BJ (cell line): ENCODE results near the gene STAB1. TPM values are rescaled to one million over a fixed set of nuclear protein-coding genes. Genes with fewer than 3 reads are reported as not detected.

ENCODE experiments used
- CTCF ChIA-PET: fragments of 350-600 bp; formaldehyde crosslinking; extraction: SDS; loops from one replicate; lab custom pipeline; 2021; ENCODE audit warnings: antibody characterized with exemption, inconsistent platforms; lab: Yijun Ruan, JAX
- POLR2A ChIA-PET: fragments of 300-600 bp; sonication (Branson Sonifier 250); formaldehyde crosslinking; extraction: SDS; loops from one replicate; lab custom pipeline; 2021; ENCODE audit warnings: antibody characterized with exemption; lab: Charles Lee
- DNase-seq: peaks from one replicate; pipeline ENCODE4 v3.0.0-alpha.2; 2011; ENCODE audit warnings: low read depth
- H3K27me3 ChIP-seq: 2 replicates; pipeline ENCODE4 v1.6.0; 2011; ENCODE audit warnings: low read length; ENCODE audit not compliant: control insufficient read depth, insufficient read depth
- H3K36me3 ChIP-seq: 2 replicates; pipeline ENCODE4 v1.5.1; 2011; ENCODE audit warnings: low read length; ENCODE audit not compliant: control insufficient read depth, insufficient read depth
- H3K4me3 ChIP-seq: 2 replicates; pipeline ENCODE4 v1.5.1; 2011; ENCODE audit warnings: low read depth, mild to moderate bottlenecking, control low read depth, low read length
- CTCF ChIP-seq: IDR thresholded peaks from 2 replicates; pipeline ENCODE4 v1.5.1; 2011; ENCODE audit warnings: low read depth, mild to moderate bottlenecking, control low read depth, inconsistent platforms, low read length, moderate library complexity; ENCODE audit not compliant: insufficient read depth
- polyA plus RNA-seq: library from polyadenylated mRNA; depleted of rRNA; stranded (reverse); fragments of >200 nt; gene quantifications from 2 replicates; pipeline ENCODE4 v1.2.3, GENCODE V29; 2011

Gene STAB1
- polyA plus RNA-seq, 1 experiment = 0.01 TPM

GRCh38 chr3:52530918-52531826 lies 36.0 kb downstream of the STAB1 start:
- DNase-seq = no peak
- Histone ChIP-seq H3K36me3 (peaks cover 27% of the 10 kb centered on the region), H3K4me3 (no peak overlapping the region), H3K27me3 (no peaks in the 10 kb centered on the region)
- ChIA-PET POLR2A (no interaction called here), CTCF (no interaction called here)
- TF ChIP-seq CTCF = no peak

GRCh38 chr3:52531860-52532516 lies 36.9 kb downstream of the STAB1 start:
- DNase-seq = no peak
- ChIA-PET POLR2A (no interaction called here), CTCF (interaction anchor here (0.7 kb wide), 1 partner anchor 95 kb away, joined by 3 read pairs; no protein-coding TSS in a partner anchor)
- H3K27me3 ChIP-seq = no peaks in the 10 kb centered on the region
- H3K36me3 ChIP-seq = peaks cover 21% of the 10 kb centered on the region
- TF ChIP-seq CTCF = no peak
- peak overlapping the region; percentile 78 for H3K4me3 ChIP-seq

- CTCF ChIA-PET = interaction anchor here (0.7 kb wide), 1 partner anchor 96 kb away, joined by 3 read pairs; no protein-coding TSS in a partner anchor
- Histone ChIP-seq H3K27me3 (no peaks in the 10 kb centered on the region), H3K4me3 (peak overlapping the region; percentile 78), H3K36me3 (peaks cover 17% of the 10 kb centered on the region)
- DNase-seq = no peak
- no peak for TF ChIP-seq CTCF
- POLR2A ChIA-PET = no interaction called here
Observed at GRCh38 chr3:52532517-52532837, 37.3 kb downstream of the STAB1 start.

GRCh38 chr3:52532838-52533622 lies 37.9 kb downstream of the STAB1 start:
- no peaks in the 10 kb centered on the region for H3K27me3 ChIP-seq
- H3K36me3 ChIP-seq = peaks cover 12% of the 10 kb centered on the region
- ChIA-PET POLR2A (no interaction called here), CTCF (interaction anchor here (0.7 kb wide), 1 partner anchor 96 kb away, joined by 3 read pairs; no protein-coding TSS in a partner anchor)
- H3K4me3 ChIP-seq = peak overlapping the region; percentile 78
- no peak for TF ChIP-seq CTCF
- DNase-seq = no peak
